Endothelial cell of umbilical vein (primary cell): Measurements from ENCODE around the gene CA5A. TPM values are rescaled to one million over a fixed set of nuclear protein-coding genes. Genes with fewer than 3 reads are reported as not detected.

Source experiments
- BruUV-seq: library from RNA; stranded (reverse); fragments of 400-500 nt; replicated peaks from 2 replicates; lab custom pipeline; 2021; lab: Mats Ljungman, UMichigan
- CTCF ChIA-PET: fragments of 300-600, 350-600 bp; sonication (Branson Sonifier 250); formaldehyde crosslinking; loops from one replicate; lab custom pipeline; 2021; ENCODE audit warnings: antibody characterized with exemption, inconsistent platforms; lab: Charles Lee
- POLR2A ChIA-PET: fragments of 300-600, 350-600 bp; sonication (Branson Sonifier 250); formaldehyde crosslinking; loops from one replicate; lab custom pipeline; 2021; ENCODE audit warnings: antibody characterized with exemption, inconsistent platforms; lab: Charles Lee
- DNase-seq: peaks from one replicate; pipeline ENCODE4 v3.0.0-alpha.2; 2011; ENCODE audit warnings: low read depth, low spot score
- FAIRE-seq: peaks from 2 replicates; lab custom pipeline; 2011; peaks lifted over from hg19 to GRCh38; lab: Jason Lieb, UNC
- H2AFZ ChIP-seq: 2 replicates; pipeline ENCODE4 v1.6.0; 2012; ENCODE audit warnings: low read depth, low read length, control low read depth, inconsistent platforms
- H3K27ac ChIP-seq: 2 replicates; pipeline ENCODE4 v1.5.1; 2011; ENCODE audit warnings: low read depth, mild to moderate bottlenecking, control low read depth, low read length, moderate library complexity; ENCODE audit not compliant: insufficient read depth
- H3K27me3 ChIP-seq, 2 experiments: 2 replicates each; pipeline versions ENCODE4 v1.6.0 to v1.6.1; 2011; ENCODE audit warnings: low read length in 2 of 2, mixed read lengths in 1 of 2; ENCODE audit not compliant: control insufficient read depth in 2 of 2, insufficient read depth in 2 of 2
- H3K36me3 ChIP-seq, 2 experiments: 2 replicates in 1 of 2; 3 replicates in 1 of 2; pipeline ENCODE4 v1.5.1; 2011; ENCODE audit warnings: low read length in 2 of 2, mild to moderate bottlenecking in 1 of 2, moderate library complexity in 1 of 2; ENCODE audit not compliant: control insufficient read depth in 2 of 2, insufficient read depth in 2 of 2; ENCODE audit errors: extremely low read depth in 1 of 2
- H3K4me1 ChIP-seq: 3 replicates; pipeline ENCODE4 v1.5.1; 2011; ENCODE audit warnings: mild to moderate bottlenecking, low read length; ENCODE audit not compliant: control insufficient read depth, insufficient read depth; ENCODE audit errors: extremely low read depth
- H3K4me2 ChIP-seq: 2 replicates; pipeline ENCODE4 v1.6.1; 2011; ENCODE audit warnings: low read length, control low read depth, mixed read lengths; ENCODE audit not compliant: insufficient read depth
- H3K4me3 ChIP-seq, 3 experiments: fragments of 200-600 bp in 1 of 3; sonication (generic), shearing (Covaris generic) in 1 of 3; replicated peaks in 1 of 3; 2 replicates each; pipeline ENCODE4 v1.5.1; 2011 to 2016; ENCODE audit warnings: control low read depth in 3 of 3, low read length in 3 of 3, mild to moderate bottlenecking in 2 of 3, inconsistent platforms in 1 of 3, low read depth in 1 of 3, moderate library complexity in 1 of 3; ENCODE audit not compliant: insufficient read depth in 1 of 3
- H3K79me2 ChIP-seq: 2 replicates; pipeline ENCODE4 v1.6.0; 2012; ENCODE audit warnings: low read length, inconsistent platforms; ENCODE audit not compliant: control insufficient read depth, insufficient read depth
- H3K9ac ChIP-seq: replicated peaks from 2 replicates; pipeline ENCODE3; 2011; ENCODE audit warnings: low read length, control low read depth; ENCODE audit not compliant: insufficient read depth; ENCODE audit errors: extremely low read depth
- H3K9me1 ChIP-seq: replicated peaks from 3 replicates; pipeline ENCODE4 v1.6.0; 2011; ENCODE audit warnings: mild to moderate bottlenecking, low read length; ENCODE audit not compliant: control insufficient read depth, insufficient read depth; ENCODE audit errors: extremely low read depth
- H3K9me3 ChIP-seq: replicated peaks from 2 replicates; pipeline ENCODE4 v1.5.1; 2012; ENCODE audit warnings: low read length, inconsistent platforms; ENCODE audit not compliant: control insufficient read depth, insufficient read depth
- H4K20me1 ChIP-seq: replicated peaks from 2 replicates; pipeline ENCODE3; 2011; ENCODE audit warnings: mild to moderate bottlenecking, low read length; ENCODE audit not compliant: control insufficient read depth, insufficient read depth; ENCODE audit errors: extremely low read depth
- CTCF ChIP-seq, 2 donors: IDR thresholded peaks; 1 replicate in 1 of 2; 2 replicates in 1 of 2; pipeline ENCODE4 v1.5.1; 2011; ENCODE audit warnings: low read length in 2 of 2, mild to moderate bottlenecking in 2 of 2, moderate library complexity in 2 of 2, control low read depth in 1 of 2, inconsistent platforms in 1 of 2, low read depth in 1 of 2; ENCODE audit not compliant: insufficient read depth in 1 of 2; ENCODE audit errors: extremely low read depth in 1 of 2
- EZH2 ChIP-seq: IDR thresholded peaks from 2 replicates; pipeline ENCODE4 v1.6.1; 2012; ENCODE audit warnings: borderline replicate concordance, low read depth, mild to moderate bottlenecking, moderate library complexity, low read length, inconsistent platforms; ENCODE audit not compliant: severe bottlenecking
- FOS ChIP-seq: IDR thresholded peaks from 2 replicates; pipeline ENCODE4 v1.6.1; 2011; ENCODE audit warnings: mild to moderate bottlenecking, low read length, moderate library complexity, borderline replicate concordance; ENCODE audit not compliant: insufficient read depth
- GATA2 ChIP-seq: IDR thresholded peaks from 2 replicates; pipeline ENCODE4 v1.7.0; 2011; ENCODE audit warnings: low read depth, mild to moderate bottlenecking, moderate library complexity, mixed read lengths, low read length; ENCODE audit not compliant: insufficient read length, insufficient read depth
- JUN ChIP-seq: IDR thresholded peaks from 2 replicates; pipeline ENCODE4 v1.6.1; 2011; ENCODE audit warnings: borderline replicate concordance, low read depth; ENCODE audit not compliant: insufficient read length, insufficient read depth
- MAX ChIP-seq: IDR thresholded peaks from 2 replicates; pipeline ENCODE4 v1.6.1; 2011; ENCODE audit not compliant: insufficient read depth, insufficient read length
- MYC ChIP-seq: IDR thresholded peaks from one replicate; pipeline ENCODE4 v1.6.1; 2011; ENCODE audit warnings: mild to moderate bottlenecking, low read depth, low read length
- POLR2A ChIP-seq: IDR thresholded peaks from 2 replicates; pipeline ENCODE4 v1.6.1; 2012; ENCODE audit warnings: low read depth, mild to moderate bottlenecking, control low read depth, low read length
- POLR2AphosphoS5 ChIP-seq: IDR thresholded peaks from 2 replicates; pipeline ENCODE4 v1.6.1; 2012; ENCODE audit warnings: low read depth, mild to moderate bottlenecking, control low read depth, low read length, moderate library complexity; ENCODE audit not compliant: insufficient read depth
- dilution Hi-C: fragments of 300-500 bp; cut with MboI; formaldehyde crosslinking; loops from one replicate; pipeline ENCODE4 v1.15.0; 2019; ENCODE audit warnings: low sequenced_read_pairs; ENCODE audit not compliant: extremely low pct_ligation_motif_present
- intact Hi-C: fragments of 100-400 bp; cut with micrococcal nuclease; formaldehyde crosslinking; loops from one replicate; pipeline ENCODE4 v1.10.0; 2022
- polyA plus RNA-seq, 4 experiments: library from polyadenylated mRNA; depleted of rRNA in 3 of 4; stranded (reverse) in 3 of 4; unstranded in 1 of 4; fragments of >200 nt; gene quantifications; 2 replicates each; pipeline versions ENCODE4 v1.2.1 to v1.2.3, GENCODE V29; 2011 to 2012; ENCODE audit warnings: missing spikeins in 1 of 4
- total RNA-seq: library from RNA; stranded (reverse); gene quantifications from 2 replicates; pipeline ENCODE4 v1.2.3, GENCODE V29; 2021

CA5A gene
- total and polyA plus RNA-seq, 2 donors (not counting 3 experiments of a cell fraction or from before 2014, with no cell fraction given) = not detected

- H3K4me2 ChIP-seq = no peak overlapping the region
- DNase-seq = no peak
- dilution Hi-C loops = no loop called here
- no peaks in the 10 kb centered on the region for H3K27me3 ChIP-seq
- H3K36me3 ChIP-seq = peaks cover 0 to 2% of the 10 kb centered on the region in 2 experiments
- no peak overlapping the region for H2AFZ ChIP-seq
- no peaks in the 10 kb centered on the region for H4K20me1 ChIP-seq
- H3K4me3 ChIP-seq = no peak overlapping the region
- no peaks in the 10 kb centered on the region for H3K9me3 ChIP-seq
- H3K9ac ChIP-seq = no peak overlapping the region
- POLR2A ChIA-PET = no interaction called here
- intact Hi-C loops = no loop called here
- no TSS peak for BruUV-seq
- peaks cover 78% of the 10 kb centered on the region for H3K79me2 ChIP-seq
- H3K27ac ChIP-seq = no peak overlapping the region
- H3K4me1 ChIP-seq = no peaks in the 10 kb centered on the region
- TF ChIP-seq GATA2 (no peak), JUN (no peak), MYC (no peak), POLR2A (no peak), MAX (no peak), EZH2 (no peak), FOS (no peak), CTCF (IDR thresholded peaks at IDR 0.05; ENCODE audit: extremely low read depth in 1 of 2, insufficient read depth in 1 of 2, low read depth in 1 of 2, low read length in 2 of 2) (no peak), POLR2AphosphoS5 (no peak)
- no peak for FAIRE-seq
- no peaks in the 10 kb centered on the region for H3K9me1 ChIP-seq
- CTCF ChIA-PET = interaction anchor here (0.9 to 3.5 kb wide), 5 partner anchors 9 to 69 kb away, joined by 4 to 26 read pairs (median 13); no protein-coding TSS in a partner anchor
Observed at GRCh38 chr16:87845807-87846619, 90.3 kb downstream of the CA5A start.
